ENCODE results near the gene COL5A1. TPM values are rescaled to one million over a fixed set of nuclear protein-coding genes. Genes with fewer than 3 reads are reported as not detected.

The COL5A1 gene
- total RNA-seq, 2 donors from 2014 or later, result 10.9 to 21.7 TPM

DNA sequence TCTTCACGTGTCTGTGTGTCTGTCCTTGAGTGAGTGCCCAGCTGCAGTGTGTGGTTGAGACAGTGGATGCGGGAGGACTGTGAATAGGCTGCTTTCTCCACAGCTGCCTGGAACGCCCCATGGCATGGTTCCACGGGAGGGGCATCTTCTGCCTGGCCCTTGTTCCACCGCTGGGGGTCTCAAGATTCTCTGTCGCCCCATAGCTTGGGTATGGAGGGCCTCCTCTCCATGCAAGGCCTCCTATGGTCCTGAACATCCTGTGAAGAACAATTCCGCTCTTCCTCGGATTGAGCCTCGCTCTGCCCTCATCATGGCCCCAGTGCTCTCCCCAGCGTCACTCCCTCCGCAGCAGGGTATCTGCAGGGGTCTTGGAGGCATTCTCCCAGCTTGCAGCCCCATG is 36.1 kb downstream of the COL5A1 start:
- no peak overlapping the region for H3K4me3 ChIP-seq
- H3K9ac ChIP-seq (ENCODE audit: low read depth in 2 of 2, low read length in 2 of 2), result no peak overlapping the region
- H3K9me3 ChIP-seq, result no peaks in the 10 kb centered on the region
- H3K36me3 ChIP-seq, result no peaks in the 10 kb centered on the region
- no peaks in the 10 kb centered on the region for H3K4me1 ChIP-seq
- TF ChIP-seq, protein P1, sequence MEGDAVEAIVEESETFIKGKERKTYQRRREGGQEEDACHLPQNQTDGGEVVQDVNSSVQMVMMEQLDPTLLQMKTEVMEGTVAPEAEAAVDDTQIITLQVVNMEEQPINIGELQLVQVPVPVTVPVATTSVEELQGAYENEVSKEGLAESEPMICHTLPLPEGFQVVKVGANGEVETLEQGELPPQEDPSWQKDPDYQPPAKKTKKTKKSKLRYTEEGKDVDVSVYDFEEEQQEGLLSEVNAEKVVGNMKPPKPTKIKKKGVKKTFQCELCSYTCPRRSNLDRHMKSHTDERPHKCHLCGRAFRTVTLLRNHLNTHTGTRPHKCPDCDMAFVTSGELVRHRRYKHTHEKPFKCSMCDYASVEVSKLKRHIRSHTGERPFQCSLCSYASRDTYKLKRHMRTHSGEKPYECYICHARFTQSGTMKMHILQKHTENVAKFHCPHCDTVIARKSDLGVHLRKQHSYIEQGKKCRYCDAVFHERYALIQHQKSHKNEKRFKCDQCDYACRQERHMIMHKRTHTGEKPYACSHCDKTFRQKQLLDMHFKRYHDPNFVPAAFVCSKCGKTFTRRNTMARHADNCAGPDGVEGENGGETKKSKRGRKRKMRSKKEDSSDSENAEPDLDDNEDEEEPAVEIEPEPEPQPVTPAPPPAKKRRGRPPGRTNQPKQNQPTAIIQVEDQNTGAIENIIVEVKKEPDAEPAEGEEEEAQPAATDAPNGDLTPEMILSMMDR (IDR thresholded peaks at IDR 0.05), result no peak
- no peak for DNase-seq
- H3K27me3 ChIP-seq, result no peaks in the 10 kb centered on the region
- intact Hi-C loops (cut with DNase I), result no loop called here
- H3K27ac ChIP-seq, result no peak overlapping the region

DNA sequence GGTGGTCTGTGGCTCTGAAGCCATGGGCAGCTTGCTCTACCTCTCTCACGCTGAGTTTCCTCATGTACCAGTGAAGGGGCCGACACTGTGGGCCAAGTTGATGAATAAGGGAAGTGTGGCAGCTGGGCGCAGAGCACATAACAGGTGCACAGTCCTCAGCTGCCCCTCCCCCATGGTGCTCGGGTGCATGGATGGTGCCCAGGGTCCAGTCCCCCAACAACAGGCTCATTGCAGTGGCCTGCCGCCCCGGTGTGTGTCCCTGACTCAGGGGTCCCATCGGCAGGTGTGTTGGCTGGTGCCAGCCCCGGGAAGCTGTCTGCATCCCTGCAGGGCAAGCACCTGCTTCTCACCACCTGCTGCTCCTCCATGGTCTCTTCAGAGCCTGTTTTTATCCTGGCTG is 36.6 kb downstream of the COL5A1 start:
- Histone ChIP-seq H3K27me3 (no peaks in the 10 kb centered on the region), H3K4me1 (no peaks in the 10 kb centered on the region), H3K36me3 (no peaks in the 10 kb centered on the region), H3K9ac (ENCODE audit: low read depth in 2 of 2, low read length in 2 of 2) (no peak overlapping the region), H3K4me3 (no peak overlapping the region), H3K27ac (no peak overlapping the region), H3K9me3 (no peaks in the 10 kb centered on the region)
- TF ChIP-seq, protein P1 (IDR thresholded peaks at IDR 0.05), result no peak
- intact Hi-C loops (cut with DNase I), result no loop called here
- DNase-seq, result no peak

DNA sequence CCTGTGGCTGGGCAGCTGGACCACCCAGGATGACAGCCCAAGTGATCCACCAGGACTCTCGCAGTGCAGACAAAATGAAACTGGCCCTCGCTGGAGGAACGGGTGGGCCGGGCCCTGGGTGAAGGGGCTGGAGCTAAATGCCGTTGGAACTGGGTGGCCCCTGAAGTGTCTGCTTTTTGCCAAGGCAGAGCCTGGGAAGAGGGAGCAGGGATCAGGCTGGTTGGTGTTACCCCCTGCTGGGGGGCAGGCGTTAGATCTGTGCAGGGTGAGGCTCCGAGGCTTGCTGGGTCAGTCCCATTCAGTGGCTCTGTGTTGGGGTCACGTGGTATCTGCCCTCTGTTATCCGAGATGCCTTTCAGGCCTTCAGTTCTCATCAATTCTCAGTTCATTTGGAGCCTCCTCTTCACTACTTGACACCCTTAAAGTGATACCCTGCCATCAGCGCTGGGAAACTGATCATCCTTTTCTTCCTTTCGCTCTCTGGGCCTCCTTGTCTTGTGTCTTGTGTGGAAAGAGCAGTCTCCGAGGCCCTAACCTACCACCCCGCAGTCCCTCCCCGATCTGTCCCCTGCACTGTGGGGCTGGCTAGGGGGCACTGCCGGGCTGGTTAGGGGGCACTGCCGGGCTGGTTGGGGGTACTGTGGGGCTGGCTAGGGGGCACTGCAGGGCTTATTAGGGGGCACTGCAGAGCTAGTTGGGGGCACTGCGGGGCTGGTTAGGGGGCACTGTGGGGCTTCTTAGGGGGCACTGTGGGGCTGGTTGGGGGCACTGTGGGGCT is 37.3 kb downstream of the COL5A1 start:
- H3K27me3 ChIP-seq, result no peaks in the 10 kb centered on the region
- H3K27ac ChIP-seq, result no peak overlapping the region
- no peaks in the 10 kb centered on the region for H3K36me3 ChIP-seq
- intact Hi-C loops (cut with DNase I), result no loop called here
- TF ChIP-seq, protein P1 (IDR thresholded peaks at IDR 0.05), result no peak
- H3K9me3 ChIP-seq, result no peaks in the 10 kb centered on the region
- no peak overlapping the region for H3K4me3 ChIP-seq
- H3K4me1 ChIP-seq, result no peaks in the 10 kb centered on the region
- no peak overlapping the region for H3K9ac ChIP-seq (ENCODE audit: low read depth in 2 of 2, low read length in 2 of 2)
- DNase-seq, result no peak

DNA sequence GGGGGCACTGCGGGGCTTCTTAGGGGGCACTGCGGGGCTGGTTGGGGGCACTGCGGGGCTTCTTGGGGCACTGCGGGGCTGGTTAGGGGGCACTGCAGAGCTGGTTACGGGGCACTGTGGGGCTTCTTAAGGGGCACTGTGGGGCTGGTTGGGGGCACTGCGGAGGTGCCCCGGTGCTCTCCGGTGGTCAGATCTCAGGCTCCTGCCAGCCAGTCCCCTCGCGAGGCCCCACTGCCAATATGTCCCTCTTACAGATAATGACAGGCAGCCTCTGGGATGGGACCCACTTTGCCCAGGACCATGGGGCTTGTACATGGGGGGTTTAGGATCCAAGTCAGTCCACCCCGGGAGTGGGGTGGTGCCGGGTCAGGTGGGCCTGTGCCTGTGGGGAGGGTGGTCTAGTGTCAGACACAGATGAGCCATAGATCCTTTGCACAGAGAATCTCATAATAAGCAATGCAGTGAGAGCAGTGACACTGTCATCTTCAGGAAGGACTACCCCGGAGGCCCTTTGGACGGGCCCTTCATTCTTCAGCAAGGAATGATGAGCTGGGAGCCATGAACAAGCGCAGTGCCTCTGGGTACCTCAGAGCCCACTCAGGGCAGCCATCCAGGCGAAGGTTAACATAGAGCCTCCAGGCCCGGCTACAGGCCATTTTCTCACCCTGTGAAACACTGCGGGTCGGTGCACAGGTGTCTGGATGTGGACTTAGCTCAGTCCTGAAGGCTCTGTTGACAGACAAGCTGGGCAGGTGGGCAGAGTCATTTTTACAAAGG is 38.2 kb downstream of the COL5A1 start:
- DNase-seq, result no peak
- H3K27ac ChIP-seq, result no peak overlapping the region

DNA sequence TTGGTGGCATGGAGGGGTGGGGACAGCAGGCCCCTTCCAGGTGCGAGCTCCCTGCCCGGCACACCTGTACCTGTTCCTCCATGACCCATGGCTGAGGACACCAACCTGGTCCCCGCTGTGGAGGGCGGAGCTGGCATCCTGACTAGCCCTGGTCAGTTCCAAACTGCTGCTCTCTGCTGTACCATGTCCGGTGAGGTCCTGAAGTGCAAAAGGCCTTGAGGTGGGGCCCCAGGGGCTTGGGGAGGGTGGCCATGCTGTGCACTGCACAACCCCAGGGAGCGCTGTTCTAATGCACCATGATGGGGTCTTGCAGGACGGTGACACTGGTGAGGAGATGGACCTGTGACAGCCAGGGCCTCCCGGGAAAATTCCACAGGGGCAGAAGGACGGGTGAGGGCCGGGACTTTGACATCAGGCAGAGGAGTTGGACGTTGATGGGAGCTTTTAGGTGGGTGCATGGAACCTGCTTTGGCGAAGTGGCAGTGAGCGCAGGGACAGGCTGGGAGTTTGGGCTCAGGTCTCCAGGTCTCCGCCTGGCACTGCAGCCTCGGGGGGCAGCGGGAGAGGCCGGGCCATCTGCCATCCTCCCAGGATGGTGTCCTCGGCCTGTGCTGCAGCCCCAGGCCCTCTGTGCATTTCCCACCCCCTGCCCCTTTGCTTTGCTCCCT is 38.9 kb downstream of the COL5A1 start:
- H3K9me3 ChIP-seq, result no peaks in the 10 kb centered on the region
- no peak overlapping the region for H3K27ac ChIP-seq
- H3K4me1 ChIP-seq, result no peaks in the 10 kb centered on the region
- H3K36me3 ChIP-seq, result no peaks in the 10 kb centered on the region
- TF ChIP-seq, protein P1 (IDR thresholded peaks at IDR 0.05), result no peak
- intact Hi-C loops (cut with DNase I), result no loop called here
- no peaks in the 10 kb centered on the region for H3K27me3 ChIP-seq
- no peak overlapping the region for H3K9ac ChIP-seq (ENCODE audit: low read depth in 2 of 2, low read length in 2 of 2)
- DNase-seq, result no peak
- no peak overlapping the region for H3K4me3 ChIP-seq

More for the DNA sequence above, 38.2 kb downstream of the COL5A1 start:
- H3K4me3 ChIP-seq, result no peak overlapping the region
- TF ChIP-seq, protein P1 (IDR thresholded peaks at IDR 0.05), result no peak
- no peaks in the 10 kb centered on the region for H3K36me3 ChIP-seq
- no peaks in the 10 kb centered on the region for H3K4me1 ChIP-seq
- H3K9ac ChIP-seq (ENCODE audit: low read depth in 2 of 2, low read length in 2 of 2), result no peak overlapping the region
- intact Hi-C loops (cut with DNase I), result no loop called here
- no peaks in the 10 kb centered on the region for H3K27me3 ChIP-seq
- no peaks in the 10 kb centered on the region for H3K9me3 ChIP-seq

Measured in colonic mucosa (tissue), 4 donors.